WTC11 (cell line): ENCODE measurements around the gene R3HCC1L. TPM values are rescaled to one million over a fixed set of nuclear protein-coding genes. Genes with fewer than 3 reads are reported as not detected.

ENCODE experiments used
- ATAC-seq: fragments of 200-7000 bp; cut with Tn5 transposase; 2 replicates; pipeline ENCODE4 v1.10.0; 2021; ENCODE audit warnings: mild to moderate bottlenecking, moderate library complexity
- CTCF ChIA-PET: fragments of 300-600 bp; sonication (Branson Sonifier 250); formaldehyde crosslinking; loops from one replicate; lab custom pipeline; 2021; ENCODE audit warnings: antibody characterized with exemption; lab: Charles Lee
- POLR2A ChIA-PET: fragments of 350-600 bp; sonication (Branson Sonifier 250); formaldehyde crosslinking; loops from one replicate; lab custom pipeline; 2021; ENCODE audit warnings: antibody characterized with exemption; lab: Charles Lee
- DNase-seq: peaks from one replicate; pipeline ENCODE4 v3.0.0; 2021; ENCODE audit warnings: low spot score
- H3K27ac Mint-ChIP-seq: 2 replicates; pipeline ENCODE4 v1.8.0; 2021; ENCODE audit warnings: mixed read lengths
- H3K27me3 Mint-ChIP-seq: 2 replicates; pipeline ENCODE4 v1.8.0; 2021; ENCODE audit warnings: low read depth, mild to moderate bottlenecking, moderate library complexity, mixed read lengths
- H3K36me3 Mint-ChIP-seq: 2 replicates; pipeline ENCODE4 v1.8.0; 2021; ENCODE audit warnings: mixed read lengths
- H3K4me1 Mint-ChIP-seq: 2 replicates; pipeline ENCODE4 v1.8.0; 2022; ENCODE audit warnings: mixed read lengths
- H3K4me3 Mint-ChIP-seq: 2 replicates; pipeline ENCODE4 v1.8.0; 2021; ENCODE audit warnings: mild to moderate bottlenecking, moderate library complexity, mixed read lengths
- H3K9me3 Mint-ChIP-seq: 2 replicates; pipeline ENCODE4 v1.8.0; 2021; ENCODE audit warnings: mixed read lengths
- AFF4 ChIP-seq: sonication (generic); formaldehyde crosslinking; IDR thresholded peaks from 2 replicates; pipeline ENCODE4 v1.8.1; 2023; ENCODE audit warnings: mild to moderate bottlenecking, missing genetic modification reagents, borderline replicate concordance
- ATF6 ChIP-seq: sonication (generic); formaldehyde crosslinking; IDR thresholded peaks from 2 replicates; pipeline ENCODE4 v1.8.1; 2023; ENCODE audit warnings: mild to moderate bottlenecking, missing genetic modification reagents
- CTCF ChIP-seq: fragments of 200-600 bp; IDR thresholded peaks from 2 replicates; pipeline ENCODE4 v1.8.0; 2022; ENCODE audit warnings: antibody characterized with exemption
- GTF2I ChIP-seq: fragments of 250-450 bp; sonication (Bioruptor Pico); conservative IDR thresholded peaks from 2 replicates; pipeline ENCODE4 v1.4.0; 2021; ENCODE audit warnings: mild to moderate bottlenecking
- MAX ChIP-seq: sonication (generic); formaldehyde crosslinking; IDR thresholded peaks from 2 replicates; pipeline ENCODE4 v1.8.0; 2022; ENCODE audit warnings: mild to moderate bottlenecking, missing genetic modification reagents
- SMAD4 ChIP-seq: sonication (generic); formaldehyde crosslinking; IDR thresholded peaks from 2 replicates; pipeline ENCODE4 v1.8.0; 2022; ENCODE audit warnings: mild to moderate bottlenecking, missing genetic modification reagents
- ZNF317 ChIP-seq: sonication (generic); formaldehyde crosslinking; IDR thresholded peaks from 2 replicates; pipeline ENCODE4 v1.8.1; 2023; ENCODE audit warnings: low read depth, mild to moderate bottlenecking, moderate library complexity, missing genetic modification reagents, borderline replicate concordance
- ZNF396 ChIP-seq: fragments of 250-450 bp; sonication (Bioruptor Pico); IDR thresholded peaks from 2 replicates; pipeline ENCODE4 v1.8.0; 2021; ENCODE audit warnings: mild to moderate bottlenecking, moderate library complexity, borderline replicate concordance
- ZNF423 ChIP-seq: fragments of 250-450 bp; sonication (Bioruptor Pico); IDR thresholded peaks from 2 replicates; pipeline ENCODE4 v2.1.2; 2022; ENCODE audit warnings: mild to moderate bottlenecking, moderate library complexity
- total RNA-seq: library from RNA; stranded (reverse); gene quantifications from 3 replicates; pipeline ENCODE4 v1.2.3, GENCODE V29; 2021

Gene R3HCC1L
- total RNA-seq, 1 experiment from 2014 or later, result 14.7 TPM

- TF ChIP-seq MAX (no peak), SMAD4 (CRISPR knock-in tag) (no peak), AFF4 (CRISPR knock-in tag) (no peak)
- TF ChIP-seq, all 79 proteins: peak for 0
Measured at GRCh38 chr10:98267069-98267893, 132.8 kb downstream of the R3HCC1L start (continued).

- peak; percentile 45 for DNase-seq
- Mint-ChIP-seq H3K27ac (no peak within 1 kb of the TSS), H3K36me3 (no peaks in the 10 kb centered on the region), H3K9me3 (no peaks in the 10 kb centered on the region), H3K27me3 (peaks cover 24% of the 10 kb centered on the region), H3K4me1 (peaks cover 31% of the 10 kb centered on the region), H3K4me3 (peak within 1 kb of the TSS; percentile 76)
- ATAC-seq, result peak; percentile 50
- CTCF ChIA-PET, result interaction anchor here (0.6 to 13.7 kb wide), 8 partner anchors 28 to 1058 kb away, joined by 3 to 204 read pairs (median 4); no protein-coding TSS in a partner anchor
- POLR2A ChIA-PET, result interaction anchor here (0.6 kb wide), 1 partner anchor 640 kb away, joined by 9 read pairs; no protein-coding TSS in a partner anchor
- peak; percentile 36; the same call in 1 of the 2 replicates for TF ChIP-seq ZNF423 (CRISPR knock-in tag)
- TF ChIP-seq ATF6, result no peak
- TF ChIP-seq ZNF396 (CRISPR knock-in tag), result no peak
- TF ChIP-seq, all 79 proteins: peak for 1
Measured at GRCh38 chr10:98267894-98268693, 133.6 kb downstream of the R3HCC1L start, which contains the start of gene LOXL4. LOXL4 (minus strand) TSS chr10:98268194; CDS start chr10:98263019, 5,175 bp downstream.

- DNase-seq (peak; percentile 28), ATAC-seq (peak; percentile 8; the same call in 1 of the 2 replicates)
- Mint-ChIP-seq H3K36me3 (no peaks in the 10 kb centered on the region), H3K27me3 (peaks cover 24% of the 10 kb centered on the region), H3K9me3 (no peaks in the 10 kb centered on the region), H3K27ac (no peak overlapping the region), H3K4me1 (peaks cover 38% of the 10 kb centered on the region), H3K4me3 (peak overlapping the region; percentile 74)
- ChIA-PET CTCF (interaction anchor here (0.6 to 13.7 kb wide), 5 partner anchors 40 to 1059 kb away, joined by 3 to 204 read pairs (median 6); no protein-coding TSS in a partner anchor), POLR2A (interaction anchor here (0.6 kb wide), 1 partner anchor 639 kb away, joined by 9 read pairs; no protein-coding TSS in a partner anchor)
- TF ChIP-seq ZNF317 (CRISPR knock-in tag) (no peak), CTCF (no peak), GTF2I (CRISPR knock-in tag) (0 out of 2 replicates have a peak, but pooled peaks have one; percentile 47)
Measured at GRCh38 chr10:98268694-98269431, 134.4 kb downstream of the R3HCC1L start.
